Activated CD4-positive, alpha-beta T cell treated with anti-CD3 and anti-CD28 coated beads for 4 hours (primary cell): ENCODE data around the gene UNC79.

Experiments used
- DNase-seq, 2 donors: peaks; one replicate each; pipeline ENCODE4 v3.0.0-alpha.2; 2020

Gene UNC79

DNA sequence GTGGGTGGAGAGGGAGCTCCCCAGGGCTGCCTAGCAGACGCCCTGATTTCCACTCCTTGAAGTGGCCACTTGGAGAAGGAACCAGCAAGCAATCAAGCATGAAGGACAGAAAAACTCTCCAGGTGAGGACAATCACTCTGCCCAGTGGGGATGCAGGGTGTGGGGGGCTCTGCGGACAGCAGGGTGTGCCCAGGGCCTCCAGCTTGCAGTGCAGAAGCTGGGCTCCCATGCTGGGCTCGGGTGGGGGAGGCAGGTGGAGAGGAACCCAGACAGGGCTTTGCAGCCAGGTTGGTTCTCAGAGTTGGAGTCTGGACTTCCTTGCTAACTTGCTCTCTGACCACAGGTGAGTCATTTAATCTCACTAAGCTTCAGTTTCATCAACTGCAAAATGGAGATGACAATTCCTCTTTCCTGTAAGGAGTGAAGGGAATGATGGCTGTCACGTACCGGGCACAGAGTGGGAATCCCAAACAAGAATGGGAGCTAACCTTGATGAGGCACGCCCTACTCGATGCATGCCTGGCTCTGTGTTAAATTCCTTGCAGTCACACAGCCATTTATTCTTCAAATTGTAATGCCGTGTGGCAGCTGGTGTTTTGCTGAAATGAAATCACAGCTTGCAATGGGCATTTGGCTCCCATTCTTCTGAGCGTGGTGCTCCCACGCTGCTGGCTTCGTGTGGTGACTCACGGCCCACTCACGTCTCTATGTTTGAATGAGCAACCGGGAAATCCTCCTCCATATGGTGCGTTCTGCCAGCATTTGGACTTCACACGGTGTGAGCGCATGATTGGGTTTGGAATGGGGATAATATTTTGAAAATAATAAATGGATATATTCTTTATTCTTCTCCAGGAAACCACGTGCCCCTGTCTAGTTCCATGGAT is 282.3 kb downstream of the UNC79 start:
- DNase-seq, result no peak

DNA sequence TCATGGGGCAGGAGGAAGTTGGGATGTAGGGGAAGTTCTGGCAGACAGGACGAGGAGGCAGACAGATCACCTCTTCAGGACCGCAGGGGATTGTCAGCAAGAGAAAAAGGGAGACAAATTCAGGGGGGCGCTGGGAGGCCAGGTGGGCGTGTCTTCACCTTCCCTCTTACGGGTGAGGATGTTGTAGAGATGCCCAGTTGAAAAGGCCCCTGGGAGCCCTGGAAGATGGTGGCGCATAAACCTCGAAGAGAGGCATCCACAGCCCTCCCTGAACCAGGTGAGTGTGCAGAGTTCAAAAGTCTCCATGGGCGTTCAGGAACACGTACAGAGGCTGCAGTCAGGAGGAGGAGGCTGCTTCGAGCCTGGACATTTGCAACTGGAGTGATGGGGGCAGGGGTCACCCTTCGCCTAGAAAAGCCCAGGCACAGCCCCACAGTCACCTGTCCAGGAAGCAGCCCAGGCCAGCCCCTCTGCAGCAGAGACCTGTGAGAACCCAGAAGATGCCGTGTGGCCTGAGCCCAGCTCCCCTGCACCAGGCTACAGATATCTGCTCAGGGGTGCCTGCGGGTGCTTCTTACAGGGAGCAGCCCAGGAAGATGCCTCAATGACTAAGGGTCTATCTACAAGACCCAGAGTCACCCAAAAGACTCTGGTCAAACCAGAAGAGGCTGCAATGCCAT is 283.1 kb downstream of the UNC79 start:
- no peak for DNase-seq

DNA sequence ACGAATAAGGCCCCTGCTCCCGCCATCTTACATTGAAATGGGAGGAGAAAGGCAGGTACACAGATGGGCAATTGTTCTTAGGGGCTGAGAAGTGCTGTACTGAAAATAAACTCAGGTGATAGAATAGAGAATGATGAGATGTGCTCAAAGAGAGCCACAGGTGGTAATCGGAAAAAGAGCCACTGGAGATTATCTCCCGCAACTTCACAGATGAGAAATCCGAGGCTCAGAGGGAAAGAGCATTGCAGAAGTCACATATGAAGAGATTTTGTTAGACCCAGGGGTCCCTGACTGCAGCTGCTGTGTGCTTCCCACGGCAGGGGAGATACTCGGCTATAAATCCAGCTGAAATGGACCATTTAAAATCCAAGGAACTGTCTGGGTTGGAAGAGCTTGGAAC is 283.9 kb downstream of the UNC79 start:
- DNase-seq, result no peak

DNA sequence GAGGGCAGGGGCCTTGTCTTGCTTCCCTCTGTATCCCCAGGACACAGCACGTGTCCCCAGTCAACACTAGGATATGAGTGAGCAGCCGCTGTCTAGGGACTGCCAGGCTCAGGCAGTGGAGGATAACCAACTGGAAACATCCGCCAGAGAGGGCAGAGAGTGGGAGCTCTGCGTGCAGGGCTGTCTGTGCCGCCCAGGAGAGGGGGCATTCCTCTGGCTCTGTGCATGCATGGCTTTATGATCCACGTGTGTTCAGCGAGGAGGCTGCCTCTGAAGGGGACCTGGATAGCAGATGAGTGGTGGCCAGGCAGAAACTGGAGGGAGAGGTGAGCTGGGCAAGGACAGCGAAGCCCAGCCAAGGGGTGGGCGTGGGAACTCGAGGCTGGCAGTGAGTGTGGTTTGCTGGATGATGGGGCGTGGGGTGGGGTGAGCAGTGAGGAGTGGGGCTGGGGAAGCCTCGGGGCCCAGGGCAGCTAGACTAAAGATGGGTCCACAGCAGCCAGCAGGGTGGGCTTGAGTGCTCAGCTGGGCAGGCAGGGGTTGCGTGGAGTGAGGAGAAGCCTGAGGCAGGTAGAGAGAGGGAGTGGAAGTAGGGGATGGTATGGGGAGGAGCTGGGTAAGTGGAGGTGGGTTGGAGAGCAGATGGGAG is 284.7 kb downstream of the UNC79 start:
- no peak for DNase-seq

DNA sequence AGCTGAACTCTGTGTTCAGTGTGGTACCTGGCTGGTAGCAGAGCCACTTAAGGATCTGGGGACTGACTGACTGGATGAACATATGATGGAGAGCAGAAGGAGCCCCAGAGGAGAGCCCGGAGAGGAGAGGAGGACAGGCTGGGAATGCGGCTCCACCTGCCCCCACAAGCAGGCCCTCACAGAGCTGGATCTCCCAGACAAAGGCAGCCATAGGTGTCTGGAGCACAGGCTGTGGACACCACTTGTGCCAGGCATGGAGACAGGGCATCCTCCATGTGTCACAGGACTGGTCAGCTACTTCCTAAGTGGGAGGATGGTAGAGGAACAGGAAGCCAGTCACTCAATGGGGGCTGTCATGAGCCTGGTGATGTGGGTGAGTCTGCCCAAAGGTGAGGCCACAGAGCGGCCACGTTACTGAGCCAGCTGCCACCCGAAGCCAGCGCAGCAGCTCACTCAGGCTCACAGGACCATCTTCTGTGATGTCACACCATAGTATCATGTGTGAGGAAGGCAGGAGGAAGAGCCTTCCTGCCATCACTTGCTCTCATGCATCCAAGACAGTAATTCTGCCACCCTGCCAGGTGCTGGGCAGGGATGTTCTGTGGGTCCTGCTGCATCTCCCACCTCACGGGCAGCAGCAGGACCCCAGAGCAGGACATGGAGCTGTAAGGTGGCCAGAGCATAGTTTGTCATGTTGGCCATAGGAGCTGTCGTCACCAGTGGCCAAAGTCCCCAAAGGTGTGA is 285.4 kb downstream of the UNC79 start:
- DNase-seq, result no peak

DNA sequence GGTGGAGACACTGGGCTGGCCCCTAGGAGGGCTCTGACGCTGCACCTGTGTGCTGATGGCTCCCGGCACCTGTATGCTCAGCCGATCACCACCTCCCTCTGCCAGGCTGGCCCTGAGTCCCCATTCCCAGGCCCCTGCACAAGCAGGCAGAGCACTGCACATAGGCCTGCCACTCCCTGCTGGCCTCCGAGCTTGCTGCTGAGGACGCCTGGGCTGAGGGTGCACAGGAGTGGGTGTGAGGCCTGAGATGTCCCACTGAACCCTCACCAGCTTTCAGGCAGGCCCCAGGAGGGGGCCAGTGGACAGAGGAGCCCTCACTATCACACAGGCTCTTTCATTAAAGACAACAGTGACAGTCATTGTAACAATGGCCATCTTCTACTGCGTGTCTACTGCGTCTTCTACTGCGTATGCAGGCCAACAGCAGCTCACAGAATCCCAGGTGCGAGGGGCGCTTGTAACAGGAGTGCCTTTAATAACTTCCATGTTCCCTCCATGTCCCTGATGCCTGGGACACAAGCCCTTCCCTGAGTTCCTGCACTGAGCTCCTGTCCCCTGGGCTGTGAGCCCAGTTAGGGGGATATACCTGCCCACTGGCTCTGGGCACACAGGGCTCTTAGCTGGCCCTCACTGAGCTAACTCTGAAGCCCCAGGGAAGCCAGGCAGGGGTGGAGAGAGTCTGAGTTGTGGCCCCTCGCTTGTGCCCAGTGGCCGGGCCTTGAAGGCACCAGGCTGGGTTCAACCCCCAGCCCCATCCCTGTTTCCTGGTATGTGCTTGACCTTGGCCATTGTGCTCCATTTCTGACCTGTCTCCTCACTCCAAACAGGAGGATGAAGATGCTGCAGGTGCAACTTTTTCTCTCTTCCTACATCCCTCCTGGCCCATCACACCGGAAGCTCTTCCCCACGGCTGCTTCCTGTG is 286.3 kb downstream of the UNC79 start:
- DNase-seq, result no peak

DNA sequence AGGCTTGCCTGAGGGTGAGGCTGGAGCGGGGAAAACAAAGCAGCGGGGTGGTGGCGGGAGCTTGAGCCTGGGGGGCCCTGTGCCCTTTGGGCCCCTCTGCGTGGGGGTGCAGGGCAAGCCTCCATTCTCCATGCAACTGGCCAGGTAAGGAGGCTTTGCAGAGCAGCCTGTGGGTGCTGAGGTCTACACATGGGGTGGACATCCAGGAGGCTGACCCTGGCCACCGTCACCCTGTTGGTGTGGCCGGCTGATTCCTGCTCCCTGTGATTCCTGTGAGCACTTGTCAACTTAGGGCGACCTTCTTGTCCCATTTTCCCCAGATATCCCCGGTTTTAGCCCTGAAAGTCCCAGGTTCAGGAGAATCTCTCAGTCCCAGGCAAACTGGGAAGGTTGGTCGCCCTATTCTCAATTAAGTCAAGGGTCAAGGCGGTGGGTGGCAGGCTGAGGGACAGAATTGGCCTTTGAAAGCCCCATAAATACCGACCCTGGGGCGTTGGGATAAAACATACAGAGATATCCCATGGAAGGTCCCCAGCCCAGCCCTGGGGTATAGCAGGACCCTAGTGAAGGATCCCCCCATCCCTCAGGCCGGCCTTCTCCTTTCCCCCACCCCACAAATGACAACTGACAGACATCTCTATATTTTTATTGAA is 287.1 kb downstream of the UNC79 start:
- no peak for DNase-seq

DNA sequence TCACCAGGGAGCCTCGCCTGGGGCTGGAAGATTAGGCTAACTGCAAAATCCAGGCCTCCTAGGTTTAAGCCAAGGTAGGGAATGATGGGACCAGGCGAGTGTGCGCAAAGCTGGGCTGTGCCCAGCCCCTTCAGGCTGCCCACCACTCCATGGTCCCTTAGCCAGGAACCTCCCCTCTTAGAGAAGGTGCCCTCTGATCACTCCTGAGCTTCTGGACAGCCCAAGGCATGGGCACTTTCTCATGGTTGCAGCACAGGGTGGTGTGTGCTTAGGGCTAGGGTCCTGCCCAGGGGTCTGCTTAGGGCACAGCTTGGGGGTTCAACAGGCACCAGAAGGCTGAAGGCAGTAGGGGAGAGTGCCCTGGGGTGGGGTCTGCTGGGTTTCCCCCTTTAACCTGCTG is 288.5 kb downstream of the UNC79 start:
- no peak for DNase-seq

DNA sequence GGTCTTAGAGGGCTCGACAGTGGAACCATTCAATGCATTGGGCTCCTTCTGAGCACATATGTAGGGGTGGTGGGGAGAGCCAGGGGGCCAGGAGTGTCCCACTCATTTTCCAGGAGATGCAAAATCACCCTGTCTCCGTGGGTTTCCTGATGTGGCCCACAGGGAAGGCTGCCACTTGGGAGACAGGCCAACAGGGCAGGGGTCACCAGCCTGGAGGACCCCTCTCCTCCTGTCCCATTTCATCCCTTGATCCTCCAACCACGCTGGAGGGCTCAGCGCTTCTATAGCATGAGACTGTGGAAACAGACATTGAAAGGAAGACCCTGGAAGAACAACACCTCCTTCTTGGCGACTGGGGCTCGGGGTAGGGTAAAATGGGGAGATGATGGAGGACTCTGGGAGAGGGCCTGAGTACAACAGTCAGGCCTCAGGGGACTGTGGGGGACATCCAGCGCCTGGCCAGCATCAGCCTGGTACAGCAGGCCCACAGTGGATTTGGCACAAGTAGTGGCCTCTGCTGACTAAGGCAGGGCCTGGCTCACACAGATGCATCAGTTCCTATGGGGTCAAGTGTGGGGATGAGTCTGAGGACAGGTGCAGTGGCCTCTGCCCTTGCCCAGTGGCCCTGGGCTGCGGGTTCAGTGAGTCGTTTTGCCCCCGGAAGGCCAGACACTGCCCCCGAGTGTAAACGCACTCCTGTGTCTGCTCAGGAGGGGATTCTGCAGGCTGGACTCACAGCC is 289.5 kb downstream of the UNC79 start:
- DNase-seq, result no peak

DNA sequence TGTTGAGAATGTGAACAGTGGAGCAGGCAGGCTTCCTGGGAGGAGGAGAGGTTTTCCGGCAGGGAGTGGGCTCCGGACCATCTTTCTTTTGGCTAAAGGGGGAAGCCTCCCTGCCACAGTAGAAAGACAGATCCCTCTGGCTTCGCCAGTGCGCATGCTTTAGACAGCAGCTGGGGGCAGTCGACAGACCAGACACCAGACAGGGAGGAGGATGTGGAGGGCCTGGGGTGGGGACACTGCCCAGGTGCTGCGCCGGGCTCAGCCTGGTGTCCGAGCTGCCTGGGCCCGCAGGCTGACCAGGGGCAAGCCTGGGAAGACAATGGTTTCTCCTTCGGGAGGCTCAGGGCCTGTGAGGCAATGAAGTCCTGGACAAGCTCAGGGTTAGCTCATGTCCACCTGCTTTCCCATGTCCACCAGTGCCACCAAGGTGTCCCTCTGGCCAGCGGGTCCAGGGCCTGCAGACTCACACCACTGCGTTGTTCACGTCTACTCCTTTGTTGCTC is 290.3 kb downstream of the UNC79 start:
- DNase-seq, result no peak

DNA sequence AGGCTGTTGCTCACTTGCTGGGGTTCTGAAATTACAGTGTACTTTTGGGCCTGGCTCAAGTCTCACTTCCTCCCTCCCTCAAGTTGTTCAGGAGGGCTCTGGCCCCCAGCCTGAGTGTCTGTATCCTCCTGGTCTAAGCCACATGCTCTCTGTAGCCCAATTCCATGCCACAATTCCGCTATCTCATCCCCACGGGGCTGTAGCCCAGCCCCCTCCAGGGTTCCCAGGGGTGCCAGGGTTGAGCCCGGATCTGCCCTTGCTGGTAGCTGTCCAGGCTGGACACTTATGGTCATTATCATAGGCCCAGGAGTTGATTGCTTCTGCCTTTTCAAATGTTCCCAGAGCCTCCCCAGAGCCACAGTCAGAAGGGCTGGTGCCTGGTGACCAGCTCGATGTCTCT is 292.3 kb downstream of the UNC79 start:
- DNase-seq, result no peak

DNA sequence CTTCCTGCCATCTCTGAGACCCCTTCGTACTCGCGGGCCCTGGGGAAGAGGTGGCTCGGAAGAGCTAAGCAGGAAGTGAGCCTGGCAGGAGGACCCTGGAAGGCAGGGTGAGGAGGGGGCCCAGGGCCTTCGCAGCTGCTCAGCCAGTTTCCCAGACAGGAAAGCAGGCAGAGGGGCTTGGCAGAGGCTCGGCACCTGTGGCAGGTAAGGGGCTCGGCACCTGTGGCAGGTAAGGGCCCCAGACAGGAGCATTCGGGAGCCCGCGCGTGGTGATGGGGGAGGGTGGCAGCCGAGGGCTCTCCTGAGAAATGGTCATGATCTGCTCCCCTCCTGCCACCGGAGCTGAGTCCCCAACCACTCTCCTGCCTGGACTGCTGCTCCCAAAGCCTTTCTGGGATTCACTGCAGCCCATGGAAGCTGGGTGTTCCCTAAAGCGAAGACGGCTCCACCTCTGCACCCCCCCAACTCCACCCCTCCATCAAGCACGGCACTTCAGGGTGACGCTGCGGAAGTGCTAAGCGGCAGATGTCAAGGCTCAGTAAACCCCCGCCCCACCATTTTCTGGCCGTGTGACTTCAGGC is 294.4 kb downstream of the UNC79 start:
- DNase-seq, result no peak

DNA sequence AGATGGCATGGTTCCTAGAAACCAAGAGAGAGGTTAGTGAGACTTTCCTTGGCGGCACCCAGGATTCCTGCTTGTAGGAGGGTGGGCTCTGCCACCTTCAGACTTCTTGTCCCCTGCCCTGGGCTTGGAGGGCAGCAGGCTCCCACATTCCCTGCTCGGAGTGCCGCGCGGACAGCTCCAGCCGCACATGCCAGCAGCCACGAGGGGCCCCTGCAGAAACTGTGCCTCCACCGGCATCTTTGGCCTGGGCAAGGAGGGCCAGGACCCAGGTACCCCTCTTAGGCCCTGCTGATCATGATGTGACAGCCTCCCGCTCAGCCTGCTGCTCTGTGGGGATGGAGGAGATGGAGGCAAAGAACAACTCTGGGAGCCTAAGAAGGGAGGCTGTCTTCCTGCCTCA is 295.3 kb downstream of the UNC79 start:
- DNase-seq, result no peak

DNA sequence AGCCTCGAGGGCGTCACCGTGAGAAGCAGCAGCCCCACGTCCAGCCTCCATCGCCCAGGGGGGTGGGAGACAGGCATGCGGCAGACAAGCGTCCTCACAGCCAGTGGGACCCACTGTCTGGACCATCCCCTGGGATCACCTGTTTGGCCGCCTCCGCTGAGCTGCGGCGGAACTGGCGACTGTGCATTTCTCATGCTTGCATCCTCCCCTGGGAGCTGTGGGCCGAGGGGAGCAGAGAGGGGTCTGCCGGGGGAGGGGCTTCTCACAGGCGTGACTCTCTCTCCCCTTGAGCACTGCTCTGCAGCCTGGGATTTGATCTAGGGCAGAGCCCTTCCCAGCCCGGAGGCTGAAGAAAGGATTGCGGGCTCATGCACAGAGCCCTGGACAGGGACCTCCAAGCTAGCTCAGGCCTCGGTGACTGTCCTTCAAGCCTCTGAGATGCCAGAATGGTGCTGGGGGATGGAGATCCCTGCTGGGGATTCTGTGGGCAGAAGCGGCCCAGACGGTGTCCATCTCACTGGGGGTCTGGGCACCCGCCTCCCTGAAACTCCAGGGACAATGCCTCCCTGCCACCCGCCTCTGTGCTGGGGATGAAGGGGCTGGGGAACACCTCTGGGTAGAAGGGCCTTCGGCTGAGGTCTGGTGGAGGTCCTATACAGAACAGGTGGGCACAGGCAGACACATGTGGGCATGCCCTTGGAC is 296.5 kb downstream of the UNC79 start:
- no peak for DNase-seq

DNA sequence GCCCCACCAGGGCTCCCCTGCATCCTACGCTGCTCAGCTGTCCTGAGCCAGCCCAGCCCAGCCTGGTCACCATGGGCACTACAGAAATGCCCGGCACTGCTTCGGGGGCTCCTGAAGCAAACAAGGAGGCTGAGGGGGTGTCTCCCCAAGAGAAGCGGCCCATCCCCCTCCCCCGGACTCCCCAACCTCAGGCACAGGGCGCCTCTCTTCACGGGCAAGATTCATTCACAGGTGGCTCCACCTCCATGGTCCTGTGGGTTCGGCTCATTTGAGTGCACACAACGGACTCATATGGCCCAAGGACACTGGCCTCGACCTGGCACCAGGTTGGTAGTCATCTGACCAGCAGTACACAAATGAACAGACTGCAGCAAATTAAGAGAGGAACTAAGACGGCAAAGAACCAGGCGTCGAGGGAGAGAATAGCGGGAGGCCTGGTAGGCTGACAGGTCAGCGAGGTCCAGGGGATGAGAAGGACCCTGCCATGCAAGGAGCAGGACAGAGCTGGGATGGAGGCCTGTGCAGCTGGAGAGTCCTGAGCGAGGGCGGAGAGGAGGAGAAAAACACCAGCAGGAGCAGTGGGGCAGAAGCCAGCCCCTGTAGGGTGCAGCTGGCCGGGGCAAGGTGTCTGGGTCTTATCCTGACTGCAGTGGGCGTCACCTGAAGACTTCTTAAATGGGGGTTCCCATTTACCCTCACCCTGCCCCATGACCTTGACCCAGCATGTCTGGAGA is 297.3 kb downstream of the UNC79 start:
- no peak for DNase-seq

DNA sequence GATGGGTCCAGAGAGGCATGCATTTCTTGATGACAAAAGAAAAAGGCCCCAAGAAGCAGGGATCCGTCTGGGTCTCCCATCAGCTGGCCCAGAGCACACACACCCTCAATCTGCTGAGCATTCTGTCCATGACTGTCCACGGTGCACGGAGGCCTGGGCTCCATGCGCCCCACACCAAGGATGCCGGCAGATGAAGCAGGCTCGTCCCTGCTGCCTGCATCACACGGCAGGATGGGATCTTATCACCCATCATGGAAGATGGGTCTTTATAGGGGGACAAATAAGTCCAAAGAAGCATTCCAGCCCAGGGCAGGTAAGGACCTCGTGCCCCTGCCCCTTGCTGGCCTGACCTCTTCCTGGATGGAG is 297.9 kb downstream of the UNC79 start:
- no peak for DNase-seq

DNA sequence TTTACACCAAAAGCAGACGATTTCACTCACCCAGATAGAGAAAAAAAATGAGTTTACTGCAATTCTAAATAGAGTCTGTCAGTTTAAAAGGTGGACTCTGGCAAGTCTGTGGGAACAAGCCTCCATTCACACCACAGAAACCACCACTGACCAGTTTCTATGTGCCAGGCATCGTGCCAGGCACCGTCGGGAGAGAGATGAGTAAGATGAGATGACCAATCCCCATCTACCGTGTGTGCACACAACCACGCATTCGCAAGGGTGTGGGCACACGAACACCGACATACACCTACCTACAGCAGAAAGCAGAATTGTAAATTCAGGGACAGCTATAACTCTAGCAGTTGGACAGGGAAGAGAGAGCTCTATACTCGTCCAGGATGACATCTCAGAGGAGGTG is 299.3 kb downstream of the UNC79 start:
- DNase-seq, result no peak

DNA sequence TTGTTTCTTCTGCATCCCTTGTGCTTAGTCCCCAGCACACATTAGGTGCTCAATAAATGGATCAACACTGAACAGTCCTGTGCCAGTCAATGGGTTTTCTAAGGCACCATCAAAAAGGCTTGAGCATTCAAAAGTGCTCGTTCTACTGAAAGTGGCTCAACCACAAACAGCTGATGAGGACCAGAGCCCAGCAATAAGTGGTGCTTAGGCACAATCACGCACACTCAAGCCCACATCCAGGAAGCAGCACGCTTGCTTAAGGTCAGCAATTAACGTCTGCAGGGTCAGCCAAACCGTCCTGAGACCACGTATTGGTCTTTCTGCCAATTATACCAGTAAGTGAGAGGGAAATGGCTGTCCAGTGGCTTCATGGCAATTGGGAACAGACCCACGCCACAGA is 301.0 kb downstream of the UNC79 start:
- DNase-seq, result no peak

DNA sequence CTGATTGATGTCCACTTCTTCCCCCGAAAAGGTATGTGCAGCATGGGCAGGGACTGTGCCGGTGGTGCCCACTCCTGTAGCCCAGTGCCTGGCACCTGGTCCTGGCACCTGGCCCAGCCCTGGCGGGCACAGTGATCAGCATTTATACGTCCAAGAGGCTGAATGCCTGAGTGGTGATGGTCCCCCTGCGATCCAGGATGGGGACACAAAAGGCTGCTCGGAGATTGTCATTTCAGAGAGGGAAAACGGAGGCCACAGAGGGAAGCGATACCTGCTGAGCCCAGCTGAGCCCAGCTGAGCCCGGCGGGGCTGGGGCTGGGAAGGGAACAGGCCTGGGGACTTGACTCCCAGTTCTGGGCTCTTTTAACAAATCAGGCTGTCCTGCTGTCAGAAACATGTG is 301.8 kb downstream of the UNC79 start:
- DNase-seq, result no peak
